Stimulated activated memory B cell treated with anti-CD40 and anti-IgM and Interleukin-4, amounts not matched to agents 10 μg/mL and 1 μg/mL and 100 μg/mL, for 72 hours (primary cell): ENCODE data around the gene ALDH8A1.

Experiments
- ATAC-seq: fragments of 150-1000 bp; cut with Tn5 transposase; 2 replicates; pipeline ENCODE4 v1.10.0; 2021
- H3K27ac Mint-ChIP-seq: one replicate; pipeline ENCODE4 v1.8.0; 2022; ENCODE audit warnings: mild to moderate bottlenecking, mixed read lengths
- H3K27me3 Mint-ChIP-seq: one replicate; pipeline ENCODE4 v1.8.0; 2022; ENCODE audit warnings: mixed read lengths
- H3K36me3 Mint-ChIP-seq: one replicate; pipeline ENCODE4 v1.8.0; 2022; ENCODE audit warnings: mixed read lengths
- H3K4me1 Mint-ChIP-seq: one replicate; pipeline ENCODE4 v1.8.0; 2022; ENCODE audit warnings: mixed read lengths
- H3K4me3 Mint-ChIP-seq: one replicate; pipeline ENCODE4 v1.8.0; 2022; ENCODE audit warnings: mild to moderate bottlenecking, moderate library complexity, mixed read lengths
- H3K9me3 Mint-ChIP-seq: one replicate; pipeline ENCODE4 v1.8.0; 2022; ENCODE audit warnings: mixed read lengths

The ALDH8A1 gene

GRCh38 chr6:134949927-134950326 lies at the start of gene ALDH8A1:
Gene ALDH8A1 (minus strand): TSS chr6:134950101. CDS start chr6:134950053, 48 bp downstream.
- no peaks in the 10 kb centered on the region for H3K36me3 Mint-ChIP-seq
- no peak for ATAC-seq
- peaks cover 6% of the 10 kb centered on the region for H3K27me3 Mint-ChIP-seq
- H3K4me1 Mint-ChIP-seq: no peaks in the 10 kb centered on the region
- H3K9me3 Mint-ChIP-seq: no peaks in the 10 kb centered on the region
- no peak within 1 kb of the TSS for H3K4me3 Mint-ChIP-seq
- no peak within 1 kb of the TSS for H3K27ac Mint-ChIP-seq

- H3K27ac Mint-ChIP-seq: no peak overlapping the region
- peaks cover 21% of the 10 kb centered on the region for H3K36me3 Mint-ChIP-seq
- no peak for ATAC-seq
- H3K4me1 Mint-ChIP-seq: peaks cover 5% of the 10 kb centered on the region
- H3K4me3 Mint-ChIP-seq: no peak overlapping the region
- H3K27me3 Mint-ChIP-seq: no peaks in the 10 kb centered on the region
- no peaks in the 10 kb centered on the region for H3K9me3 Mint-ChIP-seq
These were observed 49.2 kb upstream of the ALDH8A1 start for GRCh38 chr6:134999107-134999506.

GRCh38 chr6:134997133-134997995 lies 47.5 kb upstream of the ALDH8A1 start:
- Mint-ChIP-seq H3K27me3 (no peaks in the 10 kb centered on the region), H3K27ac (no peak overlapping the region), H3K4me3 (no peak overlapping the region), H3K4me1 (no peaks in the 10 kb centered on the region), H3K36me3 (peaks cover 21% of the 10 kb centered on the region), H3K9me3 (no peaks in the 10 kb centered on the region)
- no peak for ATAC-seq

GRCh38 chr6:134995536-134995935 lies 45.6 kb upstream of the ALDH8A1 start:
- Mint-ChIP-seq H3K36me3 (peaks cover 24% of the 10 kb centered on the region), H3K27me3 (no peaks in the 10 kb centered on the region), H3K4me1 (no peaks in the 10 kb centered on the region), H3K9me3 (no peaks in the 10 kb centered on the region), H3K27ac (no peak overlapping the region), H3K4me3 (no peak overlapping the region)
- ATAC-seq: no peak

- Mint-ChIP-seq H3K36me3 (peaks cover 33% of the 10 kb centered on the region), H3K4me3 (no peak overlapping the region), H3K4me1 (no peaks in the 10 kb centered on the region), H3K9me3 (no peaks in the 10 kb centered on the region), H3K27me3 (no peaks in the 10 kb centered on the region), H3K27ac (no peak overlapping the region)
- ATAC-seq: no peak
These were observed 44.5 kb upstream of the ALDH8A1 start for GRCh38 chr6:134994431-134994830.

GRCh38 chr6:134992155-134992554 lies 42.3 kb upstream of the ALDH8A1 start:
- Mint-ChIP-seq H3K4me1 (no peaks in the 10 kb centered on the region), H3K27ac (no peak overlapping the region), H3K4me3 (no peak overlapping the region), H3K27me3 (no peaks in the 10 kb centered on the region), H3K36me3 (peaks cover 35% of the 10 kb centered on the region), H3K9me3 (no peaks in the 10 kb centered on the region)
- ATAC-seq: no peak

- Mint-ChIP-seq H3K27ac (no peak overlapping the region), H3K36me3 (peaks cover 28% of the 10 kb centered on the region), H3K9me3 (no peaks in the 10 kb centered on the region), H3K27me3 (no peaks in the 10 kb centered on the region), H3K4me1 (no peaks in the 10 kb centered on the region), H3K4me3 (no peak overlapping the region)
- no peak for ATAC-seq
These were observed 40.4 kb upstream of the ALDH8A1 start for GRCh38 chr6:134990262-134990661.

- H3K27ac Mint-ChIP-seq: no peak overlapping the region
- H3K4me1 Mint-ChIP-seq: peaks cover 13% of the 10 kb centered on the region
- no peak for ATAC-seq
- no peaks in the 10 kb centered on the region for H3K27me3 Mint-ChIP-seq
- H3K9me3 Mint-ChIP-seq: no peaks in the 10 kb centered on the region
- H3K4me3 Mint-ChIP-seq: no peak overlapping the region
- H3K36me3 Mint-ChIP-seq: peaks cover 42% of the 10 kb centered on the region
These were observed 34.9 kb upstream of the ALDH8A1 start for GRCh38 chr6:134984821-134985220.

GRCh38 chr6:134983823-134984222 lies 33.9 kb upstream of the ALDH8A1 start:
- Mint-ChIP-seq H3K27ac (no peak overlapping the region), H3K27me3 (no peaks in the 10 kb centered on the region), H3K36me3 (peaks cover 37% of the 10 kb centered on the region), H3K9me3 (no peaks in the 10 kb centered on the region), H3K4me1 (peaks cover 19% of the 10 kb centered on the region), H3K4me3 (no peak overlapping the region)
- no peak for ATAC-seq

GRCh38 chr6:134982161-134982560 lies 32.3 kb upstream of the ALDH8A1 start:
- H3K27ac Mint-ChIP-seq: no peak overlapping the region
- H3K36me3 Mint-ChIP-seq: peaks cover 45% of the 10 kb centered on the region
- no peaks in the 10 kb centered on the region for H3K27me3 Mint-ChIP-seq
- peaks cover 19% of the 10 kb centered on the region for H3K4me1 Mint-ChIP-seq
- no peak for ATAC-seq
- no peak overlapping the region for H3K4me3 Mint-ChIP-seq
- H3K9me3 Mint-ChIP-seq: no peaks in the 10 kb centered on the region

GRCh38 chr6:134980846-134981245 lies 30.9 kb upstream of the ALDH8A1 start:
- Mint-ChIP-seq H3K36me3 (peaks cover 54% of the 10 kb centered on the region), H3K4me1 (peaks cover 19% of the 10 kb centered on the region), H3K9me3 (no peaks in the 10 kb centered on the region), H3K27me3 (no peaks in the 10 kb centered on the region), H3K27ac (no peak overlapping the region), H3K4me3 (no peak overlapping the region)
- ATAC-seq: no peak

GRCh38 chr6:134979142-134979541 lies 29.2 kb upstream of the ALDH8A1 start:
- Mint-ChIP-seq H3K9me3 (no peaks in the 10 kb centered on the region), H3K27ac (no peak overlapping the region), H3K4me3 (no peak overlapping the region), H3K27me3 (no peaks in the 10 kb centered on the region), H3K4me1 (peaks cover 19% of the 10 kb centered on the region), H3K36me3 (peaks cover 60% of the 10 kb centered on the region)
- peak; percentile 58 for ATAC-seq

- Mint-ChIP-seq H3K4me3 (no peak overlapping the region), H3K27me3 (no peaks in the 10 kb centered on the region), H3K27ac (no peak overlapping the region), H3K36me3 (peaks cover 75% of the 10 kb centered on the region), H3K9me3 (no peaks in the 10 kb centered on the region), H3K4me1 (peaks cover 6% of the 10 kb centered on the region)
- ATAC-seq: no peak
These were observed 24.5 kb upstream of the ALDH8A1 start for GRCh38 chr6:134974370-134974769.

- H3K4me1 Mint-ChIP-seq: no peaks in the 10 kb centered on the region
- no peak for ATAC-seq
- H3K9me3 Mint-ChIP-seq: peaks cover 3% of the 10 kb centered on the region
- no peak overlapping the region for H3K27ac Mint-ChIP-seq
- peaks cover 70% of the 10 kb centered on the region for H3K36me3 Mint-ChIP-seq
- H3K4me3 Mint-ChIP-seq: no peak overlapping the region
- no peaks in the 10 kb centered on the region for H3K27me3 Mint-ChIP-seq
These were observed 17.8 kb upstream of the ALDH8A1 start for GRCh38 chr6:134967711-134968110.

- Mint-ChIP-seq H3K27me3 (no peaks in the 10 kb centered on the region), H3K4me1 (no peaks in the 10 kb centered on the region), H3K4me3 (no peak overlapping the region), H3K27ac (no peak overlapping the region), H3K36me3 (peaks cover 82% of the 10 kb centered on the region), H3K9me3 (peaks cover 9% of the 10 kb centered on the region)
- ATAC-seq: no peak
These were observed 14.7 kb upstream of the ALDH8A1 start for GRCh38 chr6:134964451-134965203.

- H3K4me3 Mint-ChIP-seq: no peak overlapping the region
- no peak for ATAC-seq
- H3K36me3 Mint-ChIP-seq: peaks cover 69% of the 10 kb centered on the region
These were observed 12.5 kb upstream of the ALDH8A1 start for GRCh38 chr6:134962421-134962820.

More at GRCh38 chr6:134962421-134962820, 12.5 kb upstream of the ALDH8A1 start:
- H3K9me3 Mint-ChIP-seq: peaks cover 9% of the 10 kb centered on the region
- H3K27me3 Mint-ChIP-seq: no peaks in the 10 kb centered on the region
- H3K27ac Mint-ChIP-seq: no peak overlapping the region
- no peaks in the 10 kb centered on the region for H3K4me1 Mint-ChIP-seq
